H1 (cell line): Measurements from ENCODE around the gene BMPR1A. TPM values are rescaled to one million over a fixed set of nuclear protein-coding genes. Genes with fewer than 3 reads are reported as not detected.
A peak's percentile ranks its signal among the peaks of the same experiment; 100 is the strongest.

Experiments
- CTCF ChIA-PET: fragments of 300-600 bp; sonication (Branson Sonifier 250); formaldehyde crosslinking; loops from one replicate; lab custom pipeline; 2021; ENCODE audit not compliant: partially characterized antibody; lab: Charles Lee
- POLR2A ChIA-PET: fragments of 300-600 bp; sonication (Branson Sonifier 250); formaldehyde crosslinking; loops from one replicate; lab custom pipeline; 2021; ENCODE audit warnings: inconsistent platforms; ENCODE audit not compliant: partially characterized antibody; lab: Charles Lee
- DNase-seq, 2 experiments: peaks; one replicate each; pipeline versions ENCODE4 v3.0.0 to v3.0.0-alpha.2; 2010 to 2022; ENCODE audit warnings: low spot score in 2 of 2, low read depth in 1 of 2, mixed read lengths in 1 of 2
- FAIRE-seq: peaks from 2 replicates; lab custom pipeline; 2011; peaks lifted over from hg19 to GRCh38; lab: Jason Lieb, UNC
- H2AFZ ChIP-seq: 2 replicates; pipeline ENCODE4 v1.8.1; 2012; ENCODE audit warnings: low read length, inconsistent platforms
- H2AK5ac ChIP-seq: 2 replicates; pipeline ENCODE4 v1.6.1; 2013; ENCODE audit warnings: low read depth, low read length
- H2BK120ac ChIP-seq: replicated peaks from 2 replicates; pipeline ENCODE3; 2013; ENCODE audit warnings: low read depth, low read length, inconsistent platforms
- H2BK12ac ChIP-seq: 2 replicates; pipeline ENCODE4 v1.6.1; 2013; ENCODE audit warnings: low read depth, low read length
- H2BK15ac ChIP-seq: 2 replicates; pipeline ENCODE4 v1.6.1; 2013; ENCODE audit warnings: low read length
- H2BK20ac ChIP-seq: 2 replicates; pipeline ENCODE4 v1.6.1; 2013; ENCODE audit warnings: low read length
- H2BK5ac ChIP-seq: 2 replicates; pipeline ENCODE4 v1.6.1; 2013; ENCODE audit warnings: low read depth, low read length
- H3K14ac ChIP-seq: 2 replicates; pipeline ENCODE4 v1.6.1; 2013; ENCODE audit warnings: inconsistent platforms; ENCODE audit not compliant: insufficient read length
- H3K18ac ChIP-seq: 2 replicates; pipeline ENCODE4 v1.6.1; 2013; ENCODE audit warnings: low read length; ENCODE audit errors: extremely low read depth
- H3K23ac ChIP-seq: 2 replicates; pipeline ENCODE4 v1.6.1; 2013; ENCODE audit warnings: inconsistent platforms; ENCODE audit not compliant: insufficient read length
- H3K23me2 ChIP-seq: 2 replicates; pipeline ENCODE4 v1.6.1; 2013; ENCODE audit warnings: low read depth, low read length
- H3K27ac ChIP-seq: 2 replicates; pipeline ENCODE4 v1.6.1; 2011; ENCODE audit warnings: low read depth, low read length, inconsistent platforms
- H3K27me3 ChIP-seq, 4 experiments: replicated peaks in 1 of 4; 1 replicate in 1 of 4; 2 replicates in 3 of 4; pipeline versions ENCODE4 v1.6.1 to v1.8.1; 2011 to 2013; ENCODE audit warnings: low read length in 3 of 4, mild to moderate bottlenecking in 3 of 4, inconsistent platforms in 2 of 4, mixed read lengths in 2 of 4, moderate library complexity in 1 of 4; ENCODE audit not compliant: control insufficient read depth in 3 of 4, insufficient read depth in 3 of 4; ENCODE audit errors: extremely low read depth in 1 of 4
- H3K36me3 ChIP-seq, 4 experiments: 2 replicates each; pipeline versions ENCODE4 v1.6.1 to v1.8.1; 2011 to 2013; ENCODE audit warnings: mild to moderate bottlenecking in 4 of 4, low read length in 3 of 4, moderate library complexity in 2 of 4, control low read depth in 1 of 4, inconsistent platforms in 1 of 4; ENCODE audit not compliant: insufficient read depth in 4 of 4, control insufficient read depth in 2 of 4
- H3K4ac ChIP-seq: replicated peaks from 2 replicates; pipeline ENCODE3; 2013; ENCODE audit warnings: low read length, low read depth, mixed read lengths, inconsistent platforms; ENCODE audit not compliant: insufficient read length
- H3K4me1 ChIP-seq, 4 experiments: replicated peaks in 1 of 4; 1 replicate in 1 of 4; 2 replicates in 3 of 4; pipeline versions ENCODE4 v1.6.1 to v1.8.1; 2011 to 2013; ENCODE audit warnings: low read length in 3 of 4, inconsistent platforms in 2 of 4, mixed read lengths in 1 of 4; ENCODE audit not compliant: insufficient read depth in 4 of 4, control insufficient read depth in 3 of 4
- H3K4me2 ChIP-seq, 2 experiments: 2 replicates each; pipeline versions ENCODE4 v1.6.1 to v1.8.1; 2011 to 2013; ENCODE audit warnings: low read depth in 2 of 2, low read length in 2 of 2, control low read depth in 1 of 2, inconsistent platforms in 1 of 2, mild to moderate bottlenecking in 1 of 2; ENCODE audit not compliant: insufficient read depth in 1 of 2
- H3K4me3 ChIP-seq, 4 experiments: fragments of 200-600, 300-600 bp in 1 of 4; sonication (generic), shearing (Covaris generic), sonication (Bioruptor Twin) in 1 of 4; 2 replicates each; pipeline versions ENCODE4 v1.5.1 to v1.8.1; 2011 to 2016; ENCODE audit warnings: low read length in 4 of 4, low read depth in 3 of 4, control low read depth in 2 of 4, inconsistent platforms in 2 of 4, mild to moderate bottlenecking in 2 of 4, mixed read lengths in 1 of 4, moderate library complexity in 1 of 4; ENCODE audit not compliant: insufficient read depth in 2 of 4; ENCODE audit errors: extremely low read depth in 1 of 4
- H3K56ac ChIP-seq: replicated peaks from 2 replicates; pipeline ENCODE3; 2013; ENCODE audit warnings: low read depth, mild to moderate bottlenecking, mixed read lengths, low read length, inconsistent platforms; ENCODE audit not compliant: insufficient read length
- H3K79me1 ChIP-seq: 2 replicates; pipeline ENCODE4 v1.6.1; 2013; ENCODE audit warnings: low read depth, low read length, control low read depth
- H3K79me2 ChIP-seq, 2 experiments: 2 replicates each; pipeline versions ENCODE4 v1.6.1 to v1.8.1; 2012 to 2013; ENCODE audit warnings: low read length in 2 of 2, mild to moderate bottlenecking in 2 of 2, inconsistent platforms in 1 of 2; ENCODE audit not compliant: insufficient read depth in 2 of 2, control insufficient read depth in 1 of 2
- H3K9ac ChIP-seq, 4 experiments: replicated peaks in 1 of 4; 1 replicate in 1 of 4; 2 replicates in 3 of 4; pipeline versions ENCODE4 v1.6.1 to v1.8.1; 2011 to 2013; ENCODE audit warnings: low read depth in 3 of 4, low read length in 3 of 4, control low read depth in 2 of 4, mild to moderate bottlenecking in 2 of 4, moderate library complexity in 2 of 4, inconsistent platforms in 1 of 4; ENCODE audit errors: extremely low read depth in 1 of 4
- H3K9me3 ChIP-seq, 2 experiments: 2 replicates each; pipeline versions ENCODE4 v1.6.1 to v1.8.1; 2012 to 2013; ENCODE audit warnings: mild to moderate bottlenecking in 2 of 2, moderate library complexity in 2 of 2, control low read depth in 1 of 2, inconsistent platforms in 1 of 2, low read depth in 1 of 2, low read length in 1 of 2, mixed read lengths in 1 of 2; ENCODE audit not compliant: insufficient read depth in 2 of 2
- H4K20me1 ChIP-seq, 2 experiments: replicated peaks in 1 of 2; 2 replicates each; pipeline versions ENCODE3 to v1.8.1; 2011 to 2013; ENCODE audit warnings: inconsistent platforms in 2 of 2, low read length in 2 of 2, mild to moderate bottlenecking in 1 of 2; ENCODE audit not compliant: insufficient read depth in 2 of 2, control insufficient read depth in 1 of 2
- H4K5ac ChIP-seq: 2 replicates; pipeline ENCODE4 v1.6.1; 2013; ENCODE audit warnings: low read length, low read depth, mixed read lengths, inconsistent platforms; ENCODE audit not compliant: insufficient read length
- H4K8ac ChIP-seq: 2 replicates; pipeline ENCODE4 v1.8.0; 2013; ENCODE audit warnings: mild to moderate bottlenecking, moderate library complexity, low read length, inconsistent platforms; ENCODE audit not compliant: insufficient read depth; ENCODE audit errors: extremely low read depth
- H4K91ac ChIP-seq: replicated peaks from 2 replicates; pipeline ENCODE3; 2013; ENCODE audit warnings: low read length, mixed read lengths, inconsistent platforms; ENCODE audit not compliant: insufficient read length
- GABPA ChIP-seq: IDR thresholded peaks from 2 replicates; pipeline ENCODE4 v1.6.1; 2011; ENCODE audit warnings: mild to moderate bottlenecking, low read length, moderate library complexity, borderline replicate concordance; ENCODE audit not compliant: insufficient read depth
- GTF2F1 ChIP-seq: IDR thresholded peaks from 2 replicates; pipeline ENCODE4 v1.6.1; 2012; ENCODE audit warnings: low read depth, low read length, improper control_type of control experiment, borderline replicate concordance
- KDM1A ChIP-seq: fragments of 200-600, 300-600 bp; sonication (generic); IDR thresholded peaks from 2 replicates; pipeline ENCODE4 v1.7.1; 2016; ENCODE audit warnings: mild to moderate bottlenecking, low read length, borderline replicate concordance
- NRF1 ChIP-seq: IDR thresholded peaks from 2 replicates; pipeline ENCODE4 v1.6.1; 2011; ENCODE audit warnings: mild to moderate bottlenecking, low read depth, low read length, improper control_type of control experiment
- RAD21 ChIP-seq, 2 experiments: IDR thresholded peaks in 1 of 2; conservative IDR thresholded peaks in 1 of 2; 2 replicates each; pipeline ENCODE4 v1.6.1; 2011; ENCODE audit warnings: low read depth in 2 of 2, low read length in 2 of 2, improper control_type of control experiment in 1 of 2, inconsistent platforms in 1 of 2, mild to moderate bottlenecking in 1 of 2, moderate library complexity in 1 of 2
- TBP ChIP-seq: IDR thresholded peaks from 2 replicates; pipeline ENCODE4 v1.6.1; 2011; ENCODE audit warnings: low read depth, low read length, improper control_type of control experiment
- WGBS, 2 experiments: shearing (Covaris generic) in 1 of 2; methylation state at CpG; one replicate each; pipeline versions ENCODE4 v1.1.6 to v1.1.7; 2013 to 2015; ENCODE audit warnings: low lambda C conversion rate in 2 of 2, mixed read lengths in 2 of 2, inconsistent platforms in 1 of 2, low coverage in 1 of 2, missing lambda C conversion rate in 1 of 2; ENCODE audit not compliant: insufficient replicate concordance in 2 of 2, insufficient coverage in 1 of 2, insufficient read length in 1 of 2; ENCODE audit errors: extremely low coverage in 1 of 2, missing lambda C conversion rate in 1 of 2; 5-methylcytosine and 5-hydroxymethylcytosine counted together
- polyA plus RNA-seq, 7 experiments: library from polyadenylated mRNA; depleted of rRNA in 3 of 7; stranded (reverse) in 5 of 7; unstranded in 2 of 7; fragments of >200 nt in 5 of 7; fragments of 200-250 nt in 2 of 7; gene quantifications; 1 replicate in 5 of 7; 2 replicates in 1 of 7; 4 replicates in 1 of 7; pipeline versions ENCODE4 v1.2.1 to v1.2.3, GENCODE V29; 2011 to 2013; ENCODE audit warnings: missing spikeins in 2 of 7, mixed read lengths in 2 of 7
- total RNA-seq: library from RNA; stranded (reverse); fragmentation: NEBNext Ultra II Directional; extraction: Animal tissue kit (Norgen Biotek cat#: 25700); gene quantifications from 2 replicates; pipeline ENCODE4 v1.2.1, GENCODE V29; 2021

Gene BMPR1A
- total and polyA plus RNA-seq, 2 of the 8 experiments (the other 6 are each of a cell fraction or from before 2014, with no cell fraction given), result 34.4 to 129 TPM

DNA sequence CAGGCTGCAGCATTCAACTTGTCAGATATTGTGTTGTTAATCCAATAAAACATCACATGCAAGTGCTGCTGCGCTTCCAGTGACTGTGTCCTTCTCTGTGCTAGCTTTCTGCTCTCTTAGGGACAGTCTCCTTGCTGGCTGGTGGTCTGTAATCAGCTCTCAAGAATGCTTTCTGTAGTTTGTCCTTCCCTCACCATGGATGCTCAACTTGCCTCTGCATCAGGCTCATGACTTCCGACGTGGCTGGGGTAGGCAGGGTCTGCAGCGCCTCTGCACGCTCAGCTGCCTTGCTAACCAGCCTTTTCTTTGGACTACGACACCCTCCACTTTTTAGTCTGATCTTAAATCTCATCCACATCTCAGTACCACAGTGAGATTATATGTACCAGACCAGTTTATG lies 142.7 kb downstream of the BMPR1A start:
- FAIRE-seq (no peak), DNase-seq (peak in 1 of 2 experiments; percentile 54)
- H3K27me3 ChIP-seq, result no peaks in the 10 kb centered on the region
- H3K14ac ChIP-seq, result no peak overlapping the region
- H2BK120ac ChIP-seq, result no peak overlapping the region
- no peak overlapping the region for H3K27ac ChIP-seq
- peak overlapping the region; percentile 20; the same call in 1 of the 2 replicates for H2AK5ac ChIP-seq
- peak overlapping the region; percentile 3 for H4K5ac ChIP-seq
- H3K4ac ChIP-seq, result no peak overlapping the region
- peaks cover 0 to 6% (median 2%) of the 10 kb centered on the region in 4 experiments; a peak in 3 of 7 replicates for H3K4me1 ChIP-seq
- CTCF ChIA-PET, result interaction anchor here (0.5 to 5.8 kb wide), 39 partner anchors 9 to 499 kb away, joined by 3 to 40 read pairs (median 5); no protein-coding TSS in a partner anchor
- no peak overlapping the region for H3K23ac ChIP-seq
- H3K4me2 ChIP-seq, result no peak overlapping the region; a peak in 1 of 4 replicates
- peak overlapping the region; percentile 49 for H2BK20ac ChIP-seq
- peak overlapping the region; percentile 93 for H2BK12ac ChIP-seq
- WGBS, 2 experiments, result 63% methylated on average over 6 of the region's 6 CpGs; no CpG with 5 or more reads in 1 of the 2 experiments
- no peak overlapping the region for H3K9ac ChIP-seq
- H2BK5ac ChIP-seq, result peak overlapping the region; percentile 82; the same call in 1 of the 2 replicates
- POLR2A ChIA-PET, result interaction anchor here (0.6 to 1.4 kb wide), 6 partner anchors 9 to 209 kb away, joined by 3 to 4 read pairs (median 3); no protein-coding TSS in a partner anchor
- peak overlapping the region; percentile 50; the same call in 1 of the 2 replicates for H2BK15ac ChIP-seq
- peaks cover 0 to 6% of the 10 kb centered on the region in 2 experiments for H4K20me1 ChIP-seq
- no peaks in the 10 kb centered on the region for H3K9me3 ChIP-seq
- H4K91ac ChIP-seq, result peak overlapping the region; percentile 52
- no peak overlapping the region for H2AFZ ChIP-seq
- H3K56ac ChIP-seq, result no peak overlapping the region
- no peaks in the 10 kb centered on the region for H3K23me2 ChIP-seq
- H3K36me3 ChIP-seq, result peaks cover 13 to 31% (median 26%) of the 10 kb centered on the region in 4 experiments
- TF ChIP-seq GABPA (no peak), TBP (no peak), NRF1 (no peak), GTF2F1 (no peak), KDM1A (no peak), RAD21 (IDR thresholded peaks at IDR 0.05 in 1 of 2, conservative IDR thresholded peaks at IDR 0.05 in 1 of 2; ENCODE audit: low read depth in 2 of 2, low read length in 2 of 2) (peak in 1 of 2 experiments; percentile 12; a peak in 2 of 4 replicates)
- peaks cover 4% of the 10 kb centered on the region; the same call in 1 of the 2 replicates for H3K79me1 ChIP-seq
- no peak overlapping the region for H4K8ac ChIP-seq
- H3K4me3 ChIP-seq, result no peak overlapping the region
- peak overlapping the region; percentile 88 for H3K18ac ChIP-seq
- H3K79me2 ChIP-seq, result peaks cover 0 to 16% of the 10 kb centered on the region in 2 experiments; a peak in 1 of 4 replicates
